Endodermal cell (in vitro differentiated cells): ENCODE measurements around the gene CUL7. TPM values are rescaled to one million over a fixed set of nuclear protein-coding genes. Genes with fewer than 3 reads are reported as not detected.

Experiments
- DNase-seq: peaks from one replicate; pipeline ENCODE4 v3.0.0-alpha.2; 2017
- H3K27ac ChIP-seq: 2 replicates; pipeline ENCODE4 v1.5.1; 2013; ENCODE audit warnings: mild to moderate bottlenecking, low read depth, low read length, moderate library complexity
- H3K27me3 ChIP-seq: 2 replicates; pipeline ENCODE4 v1.6.1; 2013; ENCODE audit warnings: mild to moderate bottlenecking, low read length, moderate library complexity; ENCODE audit not compliant: insufficient read depth, control insufficient read depth, poor library complexity, severe bottlenecking
- H3K36me3 ChIP-seq: 2 replicates; pipeline ENCODE4 v1.7.0; 2013; ENCODE audit warnings: mild to moderate bottlenecking, low read length, moderate library complexity; ENCODE audit not compliant: control insufficient read depth, insufficient read depth
- H3K4me1 ChIP-seq: one replicate; pipeline ENCODE4 v1.7.0; 2013; ENCODE audit warnings: low read length; ENCODE audit not compliant: control insufficient read depth, insufficient read depth
- H3K4me3 ChIP-seq: 2 replicates; pipeline ENCODE4 v1.5.1; 2013; ENCODE audit warnings: mild to moderate bottlenecking, low read length, moderate library complexity
- H3K9ac ChIP-seq: 2 replicates; pipeline ENCODE4 v1.6.1; 2013; ENCODE audit warnings: mild to moderate bottlenecking, low read length, moderate library complexity; ENCODE audit not compliant: poor library complexity, severe bottlenecking; ENCODE audit errors: extremely low read depth
- H3K9me3 ChIP-seq: 2 replicates; pipeline ENCODE4 v1.6.1; 2013; ENCODE audit warnings: mild to moderate bottlenecking, low read length, moderate library complexity; ENCODE audit not compliant: control insufficient read depth
- H3K27ac Mint-ChIP-seq: 2 replicates; pipeline ENCODE4 v1.8.0; 2020; ENCODE audit warnings: mixed read lengths
- H3K27me3 Mint-ChIP-seq: 2 replicates; pipeline ENCODE4 v1.8.0; 2021; ENCODE audit warnings: mild to moderate bottlenecking, mixed read lengths; ENCODE audit not compliant: insufficient read depth
- H3K36me3 Mint-ChIP-seq: 2 replicates; pipeline ENCODE4 v1.8.0; 2020; ENCODE audit warnings: low read depth, mixed read lengths
- H3K4me1 Mint-ChIP-seq: 2 replicates; pipeline ENCODE4 v1.8.0; 2020; ENCODE audit warnings: mixed read lengths
- H3K4me3 Mint-ChIP-seq: 2 replicates; pipeline ENCODE4 v1.8.0; 2020; ENCODE audit warnings: mild to moderate bottlenecking, moderate library complexity, mixed read lengths
- H3K9me3 Mint-ChIP-seq: 2 replicates; pipeline ENCODE4 v1.8.0; 2020; ENCODE audit warnings: mild to moderate bottlenecking, mixed read lengths
- WGBS, 2 experiments: methylation state at CpG; one replicate each; pipeline versions ENCODE4 v1.1.5 to v1.1.7; 2013; ENCODE audit warnings: missing lambda C conversion rate in 2 of 2, mixed read lengths in 1 of 2; ENCODE audit not compliant: insufficient coverage in 1 of 2, insufficient read length in 1 of 2; 5-methylcytosine and 5-hydroxymethylcytosine counted together
- total RNA-seq, 2 donors: library from RNA; stranded (reverse); fragmentation: NEBNext Ultra II Directional in 1 of 2; extraction: Animal tissue kit (Norgen Biotek cat#: 25700) in 1 of 2; gene quantifications; 2 replicates in 1 of 2; 3 replicates in 1 of 2; pipeline ENCODE4 v1.2.1, GENCODE V29; 2021
- TF ChIP-seq, protein P1 (sequence below): fragments of 200-600 bp; sonication (generic); conservative IDR thresholded peaks from 2 replicates; pipeline ENCODE4 v1.5.0; 2021; ENCODE audit warnings: antibody characterized with exemption, mild to moderate bottlenecking

Gene CUL7
- total RNA-seq, 2 donors from 2014 or later, result 39.0 to 51.7 TPM

DNA sequence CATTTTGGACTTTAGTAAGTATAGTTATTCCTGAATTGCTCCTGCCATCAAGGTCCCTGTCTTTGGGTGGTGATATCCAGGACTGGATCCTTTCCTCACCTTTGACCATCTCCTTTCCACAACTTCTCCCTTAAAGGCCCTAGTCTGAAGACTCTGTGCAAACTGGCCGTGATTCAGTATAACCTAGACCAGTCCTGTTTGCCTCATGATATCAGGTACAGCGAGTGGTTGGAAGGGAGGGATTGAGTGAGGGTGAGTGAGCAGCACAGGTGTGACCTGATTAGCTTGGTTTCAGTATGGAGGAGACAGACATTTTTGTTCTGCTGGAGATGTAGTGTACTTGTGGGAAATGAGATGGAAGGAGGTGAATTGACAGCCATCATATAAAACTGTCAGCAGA lies 34.5 kb downstream of the CUL7 start:
- peaks cover 8% of the 10 kb centered on the region for H3K4me1 ChIP-seq
- H3K36me3 ChIP-seq, result peaks cover 49% of the 10 kb centered on the region
- TF ChIP-seq, protein P1, sequence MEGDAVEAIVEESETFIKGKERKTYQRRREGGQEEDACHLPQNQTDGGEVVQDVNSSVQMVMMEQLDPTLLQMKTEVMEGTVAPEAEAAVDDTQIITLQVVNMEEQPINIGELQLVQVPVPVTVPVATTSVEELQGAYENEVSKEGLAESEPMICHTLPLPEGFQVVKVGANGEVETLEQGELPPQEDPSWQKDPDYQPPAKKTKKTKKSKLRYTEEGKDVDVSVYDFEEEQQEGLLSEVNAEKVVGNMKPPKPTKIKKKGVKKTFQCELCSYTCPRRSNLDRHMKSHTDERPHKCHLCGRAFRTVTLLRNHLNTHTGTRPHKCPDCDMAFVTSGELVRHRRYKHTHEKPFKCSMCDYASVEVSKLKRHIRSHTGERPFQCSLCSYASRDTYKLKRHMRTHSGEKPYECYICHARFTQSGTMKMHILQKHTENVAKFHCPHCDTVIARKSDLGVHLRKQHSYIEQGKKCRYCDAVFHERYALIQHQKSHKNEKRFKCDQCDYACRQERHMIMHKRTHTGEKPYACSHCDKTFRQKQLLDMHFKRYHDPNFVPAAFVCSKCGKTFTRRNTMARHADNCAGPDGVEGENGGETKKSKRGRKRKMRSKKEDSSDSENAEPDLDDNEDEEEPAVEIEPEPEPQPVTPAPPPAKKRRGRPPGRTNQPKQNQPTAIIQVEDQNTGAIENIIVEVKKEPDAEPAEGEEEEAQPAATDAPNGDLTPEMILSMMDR, result no peak
- no peak overlapping the region for H3K27ac Mint-ChIP-seq
- no peaks in the 10 kb centered on the region for H3K9me3 ChIP-seq
- WGBS, 2 experiments, result 90 to 94% methylated on average over 2 of the region's 2 CpGs
- DNase-seq, result no peak
- H3K9ac ChIP-seq, result no peak overlapping the region
- H3K27me3 Mint-ChIP-seq, result peaks cover 1% of the 10 kb centered on the region
- no peak overlapping the region for H3K4me3 ChIP-seq
- no peak overlapping the region for H3K27ac ChIP-seq
- H3K4me1 Mint-ChIP-seq, result peaks cover 25% of the 10 kb centered on the region
- no peaks in the 10 kb centered on the region for H3K9me3 Mint-ChIP-seq
- H3K27me3 ChIP-seq, result no peaks in the 10 kb centered on the region
- peaks cover 28% of the 10 kb centered on the region for H3K36me3 Mint-ChIP-seq
- H3K4me3 Mint-ChIP-seq, result no peak overlapping the region

DNA sequence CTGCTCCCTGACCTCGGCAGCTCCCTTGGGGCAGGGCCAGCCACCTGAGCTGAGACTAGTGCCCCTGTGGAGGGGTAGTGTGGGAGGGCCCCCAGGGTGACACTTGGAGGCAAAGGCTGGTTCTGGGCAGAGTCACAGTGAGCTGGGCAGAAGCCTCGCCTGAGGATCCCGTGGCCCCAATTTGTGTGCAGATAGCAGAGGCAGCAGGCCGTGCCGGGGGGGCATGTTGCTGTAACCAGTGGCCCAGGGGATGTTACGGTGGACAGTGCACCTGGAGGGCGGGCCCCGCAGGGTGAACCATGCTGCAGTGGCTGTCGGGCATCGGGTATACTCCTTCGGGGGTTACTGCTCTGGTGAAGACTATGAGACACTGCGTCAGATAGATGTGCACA lies 36.7 kb downstream of the CUL7 start:
- no peak for DNase-seq
- WGBS, 2 experiments, result 94 to 95% methylated on average over 6 to 12 of the region's 12 CpGs
- TF ChIP-seq, protein P1, result no peak
- Mint-ChIP-seq H3K27me3 (peaks cover 1% of the 10 kb centered on the region), H3K4me1 (peaks cover 37% of the 10 kb centered on the region), H3K9me3 (no peaks in the 10 kb centered on the region), H3K27ac (peak overlapping the region; percentile 73), H3K4me3 (no peak overlapping the region), H3K36me3 (peaks cover 34% of the 10 kb centered on the region)
- no peak overlapping the region for H3K4me3 ChIP-seq
- H3K9ac ChIP-seq, result no peak overlapping the region
- peaks cover 14% of the 10 kb centered on the region for H3K4me1 ChIP-seq
- H3K9me3 ChIP-seq, result no peaks in the 10 kb centered on the region
- H3K27me3 ChIP-seq, result no peaks in the 10 kb centered on the region
- no peak overlapping the region for H3K27ac ChIP-seq
- peaks cover 45% of the 10 kb centered on the region for H3K36me3 ChIP-seq

DNA sequence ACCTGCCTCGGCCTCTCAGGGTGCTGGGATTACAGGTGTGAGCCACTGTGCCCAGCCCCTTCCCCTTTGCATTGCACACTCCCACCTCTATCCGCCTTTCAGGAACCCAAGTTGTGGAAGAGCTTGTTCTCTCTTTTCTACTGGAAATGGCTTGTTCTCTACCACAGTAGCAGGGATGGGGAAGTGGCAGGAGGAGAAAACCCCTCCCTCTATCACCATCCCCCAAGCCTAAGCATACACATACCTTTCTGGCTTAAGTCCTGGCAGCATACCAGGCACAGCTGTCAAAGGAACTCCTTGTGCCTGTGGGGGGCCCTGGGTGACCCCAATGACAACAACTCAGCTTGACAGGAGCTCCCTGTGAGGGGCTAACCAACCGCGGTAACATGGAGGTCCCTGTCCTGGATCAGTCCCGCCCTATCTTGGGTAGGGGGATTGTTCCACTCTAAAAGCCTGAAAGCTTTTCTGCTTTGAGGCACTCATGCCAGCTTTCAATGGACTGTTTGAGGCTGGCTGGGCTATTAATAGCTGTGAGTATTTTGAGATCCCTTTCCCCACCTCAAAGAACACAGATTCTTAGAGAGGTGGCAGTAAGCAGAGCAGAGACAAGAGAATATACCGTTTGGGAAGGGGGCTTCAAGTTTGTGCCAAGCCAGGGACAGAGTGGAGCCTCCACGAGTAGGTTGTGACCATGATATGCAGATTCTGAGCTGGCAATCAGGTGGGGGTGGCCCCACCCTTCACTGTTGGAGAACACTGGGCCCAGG lies 37.3 kb downstream of the CUL7 start:
- Mint-ChIP-seq H3K4me1 (peaks cover 37% of the 10 kb centered on the region), H3K27me3 (peaks cover 1% of the 10 kb centered on the region), H3K36me3 (peaks cover 39% of the 10 kb centered on the region), H3K9me3 (no peaks in the 10 kb centered on the region), H3K4me3 (peak overlapping the region; percentile 37), H3K27ac (peak overlapping the region; percentile 81)
- TF ChIP-seq, protein P1, result no peak
- no peak overlapping the region for H3K9ac ChIP-seq
- peaks cover 15% of the 10 kb centered on the region for H3K4me1 ChIP-seq
- no peaks in the 10 kb centered on the region for H3K27me3 ChIP-seq
- no peak overlapping the region for H3K4me3 ChIP-seq
- no peak for DNase-seq
- no peak overlapping the region for H3K27ac ChIP-seq
- H3K36me3 ChIP-seq, result peaks cover 51% of the 10 kb centered on the region
- 88 to 94% methylated on average over 6 to 7 of the region's 7 CpGs for WGBS, 2 experiments
- H3K9me3 ChIP-seq, result no peaks in the 10 kb centered on the region
